Esophagus squamous epithelium (tissue), 5 donors: ENCODE data around the gene SPECC1. TPM values are rescaled to one million over a fixed set of nuclear protein-coding genes. Genes with fewer than 3 reads are reported as not detected.

ENCODE experiments used
- DNase-seq: peaks from one replicate; lab custom pipeline; 2025; lab: John Stamatoyannopoulos, UW
- H3K27ac ChIP-seq, 4 donors: fragments of 200-600 bp; sonication (generic); one replicate each; pipeline ENCODE4 v1.5.1; 2016 to 2019; ENCODE audit warnings: mild to moderate bottlenecking in 1 of 4
- H3K27me3 ChIP-seq, 4 donors: fragments of 200-600 bp; sonication (generic); 1 replicate in 3 of 4; 2 replicates in 1 of 4; pipeline versions ENCODE4 v1.5.1 to v1.6.0; 2017 to 2021; ENCODE audit warnings: antibody characterized with exemption in 1 of 4
- H3K36me3 ChIP-seq, 3 donors: fragments of 200-600 bp; sonication (generic); one replicate each; pipeline ENCODE4 v1.5.1; 2016 to 2019
- H3K4me1 ChIP-seq, 3 donors: fragments of 200-600 bp; sonication (generic); one replicate each; pipeline ENCODE4 v1.5.1; 2017 to 2019
- H3K4me3 ChIP-seq, 4 donors: fragments of 200-600 bp; sonication (generic); 1 replicate in 3 of 4; 2 replicates in 1 of 4; pipeline ENCODE4 v1.5.1; 2016 to 2019; ENCODE audit warnings: mild to moderate bottlenecking in 2 of 4, moderate library complexity in 1 of 4
- H3K9me3 ChIP-seq, 3 donors: fragments of 200-600 bp; sonication (generic); one replicate each; pipeline ENCODE4 v1.5.1; 2016 to 2019
- CTCF ChIP-seq, 6 experiments: fragments of 450-650 bp in 4 of 6; fragments of 200-600 bp in 2 of 6; sonication (generic) in 2 of 6; IDR thresholded peaks; one replicate each; pipeline ENCODE4 v1.5.1; 2016 to 2019; ENCODE audit warnings: antibody characterized with exemption in 6 of 6, mild to moderate bottlenecking in 4 of 6, moderate library complexity in 4 of 6
- POLR2A ChIP-seq, 4 donors: fragments of 450-650 bp; IDR thresholded peaks; one replicate each; pipeline ENCODE4 v1.6.1; 2017; ENCODE audit warnings: antibody characterized with exemption in 4 of 4, mild to moderate bottlenecking in 4 of 4, moderate library complexity in 3 of 4
- WGBS, 2 donors: methylation state at CpG; one replicate each; pipeline ENCODE4 v1.1.5; 2018; 5-methylcytosine and 5-hydroxymethylcytosine counted together
- intact Hi-C: fragments of 100-400 bp; cut with DNase I; formaldehyde crosslinking; loops from one replicate; pipeline ENCODE4 v1.15.0; 2022
- total RNA-seq, 4 donors: library from RNA; depleted of rRNA; stranded (reverse); fragments of >200 nt; gene quantifications; one replicate each; pipeline ENCODE4 v1.1.0, GENCODE V29; 2016
- donor health status: DM: yes; HTN: yes; CAD: no.

SPECC1 gene
- total RNA-seq, 4 donors from 2014 or later: 13.8 to 29.6 (median 19.0) TPM

- H3K9me3 ChIP-seq: no peaks in the 10 kb centered on the region
- 55 to 71% methylated on average over 10 of the region's 10 CpGs for WGBS, 2 donors
- no peak overlapping the region for H3K4me3 ChIP-seq
- H3K27ac ChIP-seq: no peak overlapping the region
- TF ChIP-seq CTCF (IDR thresholded peaks at IDR 0.05) (no peak), POLR2A (IDR thresholded peaks at IDR 0.05) (no peak)
- H3K4me1 ChIP-seq: peaks cover 0 to 10% (median 0%) of the 10 kb centered on the region in 3 donors
- no peak for DNase-seq
- no peaks in the 10 kb centered on the region for H3K27me3 ChIP-seq
- intact Hi-C loops: no loop called here
- H3K36me3 ChIP-seq: no peaks in the 10 kb centered on the region
These were observed 132.2 kb downstream of the SPECC1 start for GRCh38 chr17:20141198-20141972.

GRCh38 chr17:20142268-20142667 lies 133.1 kb downstream of the SPECC1 start:
- TF ChIP-seq POLR2A (IDR thresholded peaks at IDR 0.05) (no peak), CTCF (IDR thresholded peaks at IDR 0.05) (no peak)
- 54 to 64% methylated on average over 6 of the region's 6 CpGs for WGBS, 2 donors
- peaks cover 0 to 10% (median 0%) of the 10 kb centered on the region in 3 donors for H3K4me1 ChIP-seq
- no peak overlapping the region for H3K4me3 ChIP-seq
- no peak for DNase-seq
- H3K9me3 ChIP-seq: no peaks in the 10 kb centered on the region
- no peak overlapping the region for H3K27ac ChIP-seq
- no peaks in the 10 kb centered on the region for H3K36me3 ChIP-seq
- intact Hi-C loops: no loop called here
- H3K27me3 ChIP-seq: no peaks in the 10 kb centered on the region

GRCh38 chr17:20143740-20144139 lies 134.6 kb downstream of the SPECC1 start:
- DNase-seq: no peak
- Histone ChIP-seq H3K9me3 (no peaks in the 10 kb centered on the region), H3K36me3 (no peaks in the 10 kb centered on the region), H3K4me3 (no peak overlapping the region), H3K27ac (no peak overlapping the region), H3K27me3 (no peaks in the 10 kb centered on the region), H3K4me1 (peaks cover 0 to 10% (median 0%) of the 10 kb centered on the region in 3 donors)
- intact Hi-C loops: no loop called here
- no peak for TF ChIP-seq POLR2A (IDR thresholded peaks at IDR 0.05)
- TF ChIP-seq CTCF (IDR thresholded peaks at IDR 0.05): no peak
- 89 to 93% methylated on average over 8 of the region's 8 CpGs for WGBS, 2 donors

- intact Hi-C loops: no loop called here
- Histone ChIP-seq H3K27ac (no peak overlapping the region), H3K4me1 (peaks cover 0 to 10% (median 0%) of the 10 kb centered on the region in 3 donors), H3K36me3 (no peaks in the 10 kb centered on the region), H3K9me3 (no peaks in the 10 kb centered on the region), H3K4me3 (no peak overlapping the region), H3K27me3 (no peaks in the 10 kb centered on the region)
- TF ChIP-seq POLR2A (IDR thresholded peaks at IDR 0.05): no peak
- TF ChIP-seq CTCF (IDR thresholded peaks at IDR 0.05): no peak
- DNase-seq: no peak
- 70 to 76% methylated on average over 1 of the region's 1 CpG for WGBS, 2 donors
These were observed 136.4 kb downstream of the SPECC1 start for GRCh38 chr17:20145567-20145966.

- Histone ChIP-seq H3K27me3 (no peaks in the 10 kb centered on the region), H3K27ac (no peak overlapping the region), H3K4me1 (no peaks in the 10 kb centered on the region), H3K9me3 (no peaks in the 10 kb centered on the region), H3K36me3 (no peaks in the 10 kb centered on the region), H3K4me3 (no peak overlapping the region)
- 44 to 64% methylated on average over 3 to 4 of the region's 4 CpGs for WGBS, 2 donors
- intact Hi-C loops: no loop called here
- DNase-seq: no peak
- TF ChIP-seq CTCF (IDR thresholded peaks at IDR 0.05): no peak
- TF ChIP-seq POLR2A (IDR thresholded peaks at IDR 0.05): no peak
These were observed 140.1 kb downstream of the SPECC1 start for GRCh38 chr17:20149251-20149650.
